ENCODE results near the gene KHNYN.

Gene KHNYN

GRCh38 chr14:24456980-24457379 is 27.2 kb downstream of the KHNYN start:
- Histone ChIP-seq H3K23ac (ENCODE audit: low read depth, low read length, poor library complexity) (no peak overlapping the region), H3K9me3 (replicated peaks in 1 of 2; ENCODE audit: control insufficient read depth in 2 of 2, insufficient read depth in 1 of 2, low read depth in 1 of 2, low read length in 2 of 2) (peaks cover 0 to 17% of the 10 kb centered on the region in 2 donors), H2BK12ac (ENCODE audit: low read length) (no peak overlapping the region), H3K36me3 (replicated peaks in 1 of 2; ENCODE audit: control insufficient read depth in 2 of 2, insufficient read depth in 2 of 2, low read length in 2 of 2) (peaks cover 0 to 9% of the 10 kb centered on the region in 2 donors), H3K4me1 (ENCODE audit: control insufficient read depth in 2 of 2, insufficient read depth in 1 of 2, low read depth in 1 of 2, low read length in 2 of 2) (no peaks in the 10 kb centered on the region), H3K27ac (replicated peaks; ENCODE audit: low read length) (no peak overlapping the region), H2BK120ac (ENCODE audit: low read depth, low read length) (no peak overlapping the region), H2BK5ac (ENCODE audit: low read length) (no peak overlapping the region), H3K14ac (ENCODE audit: low read length) (no peak overlapping the region), H3K4me2 (ENCODE audit: insufficient read depth, low read length, poor library complexity, severe bottlenecking) (no peak overlapping the region), H4K8ac (ENCODE audit: low read depth, low read length) (no peak overlapping the region), H3K4ac (ENCODE audit: low read length) (no peak overlapping the region), H4K91ac (ENCODE audit: low read depth, low read length, poor library complexity) (no peak overlapping the region), H2BK15ac (ENCODE audit: low read length) (no peak overlapping the region), H3K79me1 (ENCODE audit: low read depth, low read length) (peaks cover 2% of the 10 kb centered on the region), H2AFZ (ENCODE audit: low read length) (no peak overlapping the region), H3K27me3 (ENCODE audit: control insufficient read depth in 3 of 3, insufficient read depth in 3 of 3, low read depth in 1 of 3, low read length in 3 of 3) (no peaks in the 10 kb centered on the region), H3K4me3 (ENCODE audit: low read length in 2 of 2) (no peak overlapping the region), H3K18ac (ENCODE audit: low read length) (no peak overlapping the region), H2AK5ac (ENCODE audit: low read depth, low read length) (no peak overlapping the region), H3K9ac (ENCODE audit: low read depth, low read length, poor library complexity) (no peak overlapping the region)
- no peak for DNase-seq (ENCODE audit: low spot score)

GRCh38 chr14:24458736-24459135 is 29.0 kb downstream of the KHNYN start:
- Histone ChIP-seq H3K23ac (ENCODE audit: low read depth, low read length, poor library complexity) (no peak overlapping the region), H2BK15ac (ENCODE audit: low read length) (no peak overlapping the region), H4K8ac (ENCODE audit: low read depth, low read length) (no peak overlapping the region), H3K9ac (ENCODE audit: low read depth, low read length, poor library complexity) (no peak overlapping the region), H3K27ac (replicated peaks; ENCODE audit: low read length) (no peak overlapping the region), H3K4me1 (ENCODE audit: control insufficient read depth in 2 of 2, insufficient read depth in 1 of 2, low read depth in 1 of 2, low read length in 2 of 2) (no peaks in the 10 kb centered on the region), H3K9me3 (replicated peaks in 1 of 2; ENCODE audit: control insufficient read depth in 2 of 2, insufficient read depth in 1 of 2, low read depth in 1 of 2, low read length in 2 of 2) (peaks cover 0 to 16% of the 10 kb centered on the region in 2 donors), H2AK5ac (ENCODE audit: low read depth, low read length) (no peak overlapping the region), H3K14ac (ENCODE audit: low read length) (no peak overlapping the region), H2BK120ac (ENCODE audit: low read depth, low read length) (no peak overlapping the region), H2AFZ (ENCODE audit: low read length) (no peak overlapping the region), H3K79me1 (ENCODE audit: low read depth, low read length) (peaks cover 2% of the 10 kb centered on the region), H3K4me2 (ENCODE audit: insufficient read depth, low read length, poor library complexity, severe bottlenecking) (no peak overlapping the region), H3K36me3 (replicated peaks in 1 of 2; ENCODE audit: control insufficient read depth in 2 of 2, insufficient read depth in 2 of 2, low read length in 2 of 2) (peaks cover 2 to 9% of the 10 kb centered on the region in 2 donors), H3K4me3 (ENCODE audit: low read length in 2 of 2) (no peak overlapping the region), H3K27me3 (ENCODE audit: control insufficient read depth in 3 of 3, insufficient read depth in 3 of 3, low read depth in 1 of 3, low read length in 3 of 3) (no peaks in the 10 kb centered on the region), H4K91ac (ENCODE audit: low read depth, low read length, poor library complexity) (no peak overlapping the region), H3K18ac (ENCODE audit: low read length) (no peak overlapping the region), H2BK5ac (ENCODE audit: low read length) (no peak overlapping the region), H3K4ac (ENCODE audit: low read length) (no peak overlapping the region), H2BK12ac (ENCODE audit: low read length) (no peak overlapping the region)
- WGBS, 2 donors (ENCODE audit: extremely low coverage in 2 of 2, insufficient read length in 2 of 2, insufficient replicate concordance in 1 of 2): no CpG with 5 or more reads among the region's 1 CpG
- no peak for DNase-seq (ENCODE audit: low spot score)

- Histone ChIP-seq H4K91ac (ENCODE audit: low read depth, low read length, poor library complexity) (no peak overlapping the region), H3K18ac (ENCODE audit: low read length) (no peak overlapping the region), H2BK5ac (ENCODE audit: low read length) (no peak overlapping the region), H3K36me3 (replicated peaks in 1 of 2; ENCODE audit: control insufficient read depth in 2 of 2, insufficient read depth in 2 of 2, low read length in 2 of 2) (peaks cover 2 to 9% of the 10 kb centered on the region in 2 donors), H3K14ac (ENCODE audit: low read length) (no peak overlapping the region), H3K4ac (ENCODE audit: low read length) (no peak overlapping the region), H2BK15ac (ENCODE audit: low read length) (no peak overlapping the region), H3K9me3 (replicated peaks in 1 of 2; ENCODE audit: control insufficient read depth in 2 of 2, insufficient read depth in 1 of 2, low read depth in 1 of 2, low read length in 2 of 2) (peaks cover 0 to 10% of the 10 kb centered on the region in 2 donors), H3K4me2 (ENCODE audit: insufficient read depth, low read length, poor library complexity, severe bottlenecking) (no peak overlapping the region), H2BK120ac (ENCODE audit: low read depth, low read length) (no peak overlapping the region), H2AK5ac (ENCODE audit: low read depth, low read length) (no peak overlapping the region), H3K23ac (ENCODE audit: low read depth, low read length, poor library complexity) (no peak overlapping the region), H2BK12ac (ENCODE audit: low read length) (no peak overlapping the region), H4K8ac (ENCODE audit: low read depth, low read length) (no peak overlapping the region), H3K9ac (ENCODE audit: low read depth, low read length, poor library complexity) (no peak overlapping the region), H3K27ac (replicated peaks; ENCODE audit: low read length) (no peak overlapping the region), H3K27me3 (ENCODE audit: control insufficient read depth in 3 of 3, insufficient read depth in 3 of 3, low read depth in 1 of 3, low read length in 3 of 3) (no peaks in the 10 kb centered on the region), H3K79me1 (ENCODE audit: low read depth, low read length) (peaks cover 2% of the 10 kb centered on the region), H3K4me1 (ENCODE audit: control insufficient read depth in 2 of 2, insufficient read depth in 1 of 2, low read depth in 1 of 2, low read length in 2 of 2) (no peaks in the 10 kb centered on the region), H2AFZ (ENCODE audit: low read length) (no peak overlapping the region), H3K4me3 (ENCODE audit: low read length in 2 of 2) (no peak overlapping the region)
- DNase-seq (ENCODE audit: low spot score): no peak
- WGBS, 2 donors (ENCODE audit: extremely low coverage in 2 of 2, insufficient read length in 2 of 2, insufficient replicate concordance in 1 of 2): no CpG with 5 or more reads among the region's 3 CpGs
These were observed 29.6 kb downstream of the KHNYN start for GRCh38 chr14:24459331-24459730.

GRCh38 chr14:24461336-24461735 is 31.6 kb downstream of the KHNYN start:
- H2BK5ac ChIP-seq (ENCODE audit: low read length): no peak overlapping the region
- H3K27ac ChIP-seq (replicated peaks; ENCODE audit: low read length): no peak overlapping the region
- no peak overlapping the region for H3K4me2 ChIP-seq (ENCODE audit: insufficient read depth, low read length, poor library complexity, severe bottlenecking)
- H3K36me3 ChIP-seq (replicated peaks in 1 of 2; ENCODE audit: control insufficient read depth in 2 of 2, insufficient read depth in 2 of 2, low read length in 2 of 2): peaks cover 2 to 9% of the 10 kb centered on the region in 2 donors
- no peak for DNase-seq (ENCODE audit: low spot score)
- no peak overlapping the region for H2BK15ac ChIP-seq (ENCODE audit: low read length)
- no peak overlapping the region for H3K4ac ChIP-seq (ENCODE audit: low read length)
- H3K14ac ChIP-seq (ENCODE audit: low read length): no peak overlapping the region
- H3K9ac ChIP-seq (ENCODE audit: low read depth, low read length, poor library complexity): no peak overlapping the region
- H3K4me3 ChIP-seq (ENCODE audit: low read length in 2 of 2): no peak overlapping the region
- H2BK12ac ChIP-seq (ENCODE audit: low read length): no peak overlapping the region
- no peaks in the 10 kb centered on the region for H3K4me1 ChIP-seq (ENCODE audit: control insufficient read depth in 2 of 2, insufficient read depth in 1 of 2, low read depth in 1 of 2, low read length in 2 of 2)
- no peak overlapping the region for H2AFZ ChIP-seq (ENCODE audit: low read length)
- H3K27me3 ChIP-seq (ENCODE audit: control insufficient read depth in 3 of 3, insufficient read depth in 3 of 3, low read depth in 1 of 3, low read length in 3 of 3): no peaks in the 10 kb centered on the region
- no peaks in the 10 kb centered on the region for H3K79me1 ChIP-seq (ENCODE audit: low read depth, low read length)
- no peak overlapping the region for H3K23ac ChIP-seq (ENCODE audit: low read depth, low read length, poor library complexity)
- no peak overlapping the region for H2AK5ac ChIP-seq (ENCODE audit: low read depth, low read length)
- no peak overlapping the region for H4K91ac ChIP-seq (ENCODE audit: low read depth, low read length, poor library complexity)
- no peak overlapping the region for H2BK120ac ChIP-seq (ENCODE audit: low read depth, low read length)
- no peak overlapping the region for H3K18ac ChIP-seq (ENCODE audit: low read length)
- H4K8ac ChIP-seq (ENCODE audit: low read depth, low read length): no peak overlapping the region
- H3K9me3 ChIP-seq (replicated peaks in 1 of 2; ENCODE audit: control insufficient read depth in 2 of 2, insufficient read depth in 1 of 2, low read depth in 1 of 2, low read length in 2 of 2): peaks cover 0 to 7% of the 10 kb centered on the region in 2 donors
